ENCODE data around the gene VPS33A.
A peak's percentile ranks its signal among the peaks of the same experiment; 100 is the strongest.

VPS33A gene

DNA sequence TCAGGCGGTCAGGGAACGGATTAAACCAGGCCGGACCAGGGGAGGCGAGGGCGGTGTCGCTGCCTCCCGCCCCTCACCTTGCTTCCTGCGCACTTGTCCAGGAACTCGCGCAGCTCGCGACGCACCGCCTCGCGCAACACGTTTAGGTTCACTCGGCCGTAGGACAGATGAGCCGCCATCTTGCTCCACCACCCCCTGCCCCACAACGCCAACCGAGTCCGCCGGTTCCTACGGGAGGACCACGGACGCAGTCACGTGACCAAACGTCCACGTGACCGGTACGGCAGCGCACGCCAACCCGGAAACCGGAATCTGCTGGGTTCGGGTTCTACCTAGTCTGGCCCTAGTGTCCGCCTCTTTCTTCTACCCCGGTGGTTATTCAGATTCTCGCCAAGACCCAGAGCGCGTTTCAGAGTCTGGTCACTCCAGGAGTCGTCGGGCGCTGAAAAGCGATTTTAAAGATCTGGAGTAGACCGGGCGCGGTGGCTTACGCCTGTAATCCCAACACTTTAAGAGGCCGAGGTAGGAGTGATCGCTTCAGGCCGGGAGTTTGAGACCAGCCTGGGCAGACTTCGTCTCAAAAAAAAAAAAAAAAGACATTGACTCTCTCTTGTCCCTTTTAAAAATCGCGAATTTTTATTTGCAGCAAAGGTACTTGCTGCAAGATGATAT lies at the start of gene VPS33A:
Gene VPS33A, minus strand, starts transcription at position 265 of the 672 bp plus-strand sequence. Its CDS starts 86 bp downstream, at position 179.
- Histone ChIP-seq H3K4me3 (ENCODE audit: low read length) (peak within 1 kb of the TSS; percentile 89), H3K36me3 (replicated peaks; ENCODE audit: low read depth, low read length) (peaks cover 3% of the 10 kb centered on the region), H4K20me1 (ENCODE audit: insufficient read depth, low read length) (no peaks in the 10 kb centered on the region), H3K27me3 (ENCODE audit: low read depth, low read length) (no peaks in the 10 kb centered on the region), H3K27ac (ENCODE audit: low read length) (peak within 1 kb of the TSS; percentile 67), H3K9ac (ENCODE audit: low read length) (peak within 1 kb of the TSS; percentile 79), H3K4me1 (ENCODE audit: low read length) (peaks cover 11% of the 10 kb centered on the region), H2AFZ (ENCODE audit: low read depth, low read length) (peak within 1 kb of the TSS; percentile 87), H3K79me2 (ENCODE audit: low read length) (peaks cover 12% of the 10 kb centered on the region), H3K9me3 (ENCODE audit: insufficient read depth, low read length) (no peaks in the 10 kb centered on the region), H3K4me2 (ENCODE audit: low read length) (peak within 1 kb of the TSS; percentile 92)
- TF ChIP-seq EZH2phosphoT487 (IDR thresholded peaks at IDR 0.05; ENCODE audit: low read depth), result no peak
- TF ChIP-seq, protein P1, sequence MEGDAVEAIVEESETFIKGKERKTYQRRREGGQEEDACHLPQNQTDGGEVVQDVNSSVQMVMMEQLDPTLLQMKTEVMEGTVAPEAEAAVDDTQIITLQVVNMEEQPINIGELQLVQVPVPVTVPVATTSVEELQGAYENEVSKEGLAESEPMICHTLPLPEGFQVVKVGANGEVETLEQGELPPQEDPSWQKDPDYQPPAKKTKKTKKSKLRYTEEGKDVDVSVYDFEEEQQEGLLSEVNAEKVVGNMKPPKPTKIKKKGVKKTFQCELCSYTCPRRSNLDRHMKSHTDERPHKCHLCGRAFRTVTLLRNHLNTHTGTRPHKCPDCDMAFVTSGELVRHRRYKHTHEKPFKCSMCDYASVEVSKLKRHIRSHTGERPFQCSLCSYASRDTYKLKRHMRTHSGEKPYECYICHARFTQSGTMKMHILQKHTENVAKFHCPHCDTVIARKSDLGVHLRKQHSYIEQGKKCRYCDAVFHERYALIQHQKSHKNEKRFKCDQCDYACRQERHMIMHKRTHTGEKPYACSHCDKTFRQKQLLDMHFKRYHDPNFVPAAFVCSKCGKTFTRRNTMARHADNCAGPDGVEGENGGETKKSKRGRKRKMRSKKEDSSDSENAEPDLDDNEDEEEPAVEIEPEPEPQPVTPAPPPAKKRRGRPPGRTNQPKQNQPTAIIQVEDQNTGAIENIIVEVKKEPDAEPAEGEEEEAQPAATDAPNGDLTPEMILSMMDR (IDR thresholded peaks at IDR 0.05; ENCODE audit: low read depth, low read length), result no peak

DNA sequence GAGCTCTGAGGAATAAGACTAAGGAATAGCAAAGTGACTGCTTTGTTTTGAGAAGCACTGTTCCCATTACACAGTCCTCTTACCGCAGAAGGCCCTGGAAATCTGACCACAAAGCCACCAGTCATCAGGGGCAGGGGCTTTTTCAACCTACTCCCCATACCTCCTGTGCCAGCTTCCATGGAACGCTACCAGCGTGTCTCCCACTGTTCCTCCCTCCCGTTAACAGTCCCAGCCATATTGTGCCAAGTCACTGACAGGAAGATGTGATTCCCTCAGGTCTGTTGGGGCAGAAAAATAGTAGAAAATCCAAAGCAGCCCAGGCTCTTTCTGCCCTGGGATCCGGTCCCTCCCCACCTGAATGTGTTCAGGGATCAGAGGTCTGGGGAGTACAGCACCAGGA lies 46.6 kb upstream of the VPS33A start:
- Histone ChIP-seq H3K4me1 (ENCODE audit: low read length) (no peaks in the 10 kb centered on the region), H3K9me3 (ENCODE audit: insufficient read depth, low read length) (no peaks in the 10 kb centered on the region), H3K27ac (ENCODE audit: low read length) (no peak overlapping the region), H2AFZ (ENCODE audit: low read depth, low read length) (no peak overlapping the region), H3K4me3 (ENCODE audit: low read length) (no peak overlapping the region), H3K36me3 (replicated peaks; ENCODE audit: low read depth, low read length) (peaks cover 15% of the 10 kb centered on the region), H3K79me2 (ENCODE audit: low read length) (no peaks in the 10 kb centered on the region), H3K4me2 (ENCODE audit: low read length) (no peak overlapping the region), H3K27me3 (ENCODE audit: low read depth, low read length) (no peaks in the 10 kb centered on the region), H4K20me1 (ENCODE audit: insufficient read depth, low read length) (no peaks in the 10 kb centered on the region), H3K9ac (ENCODE audit: low read length) (no peak overlapping the region)
- TF ChIP-seq, protein P1 (IDR thresholded peaks at IDR 0.05; ENCODE audit: low read depth, low read length), result no peak
- no peak for TF ChIP-seq EZH2phosphoT487 (IDR thresholded peaks at IDR 0.05; ENCODE audit: low read depth)

DNA sequence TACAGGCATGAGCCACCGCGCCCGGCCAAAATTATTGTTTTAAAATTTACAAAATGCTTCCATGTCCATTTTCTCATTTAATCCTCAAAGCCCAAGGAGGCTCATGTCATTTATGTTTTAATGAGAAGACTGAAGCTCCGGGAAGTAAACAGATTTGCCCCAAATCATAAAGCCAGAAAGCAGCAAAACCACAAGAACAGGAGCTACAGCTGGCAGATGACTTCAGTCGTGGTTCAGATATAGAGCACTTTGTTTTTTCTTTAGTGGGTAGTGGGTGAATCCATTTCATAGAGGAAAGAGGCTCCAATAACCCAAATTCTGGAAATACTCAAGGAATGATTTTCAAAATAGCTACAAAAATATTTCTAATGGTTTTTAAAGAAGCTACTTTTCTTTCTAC lies 45.4 kb upstream of the VPS33A start:
- Histone ChIP-seq H3K4me1 (ENCODE audit: low read length) (no peaks in the 10 kb centered on the region), H3K9me3 (ENCODE audit: insufficient read depth, low read length) (no peaks in the 10 kb centered on the region), H3K36me3 (replicated peaks; ENCODE audit: low read depth, low read length) (peaks cover 20% of the 10 kb centered on the region), H3K9ac (ENCODE audit: low read length) (no peak overlapping the region), H3K4me3 (ENCODE audit: low read length) (no peak overlapping the region), H2AFZ (ENCODE audit: low read depth, low read length) (no peak overlapping the region), H3K79me2 (ENCODE audit: low read length) (no peaks in the 10 kb centered on the region), H3K4me2 (ENCODE audit: low read length) (no peak overlapping the region), H3K27me3 (ENCODE audit: low read depth, low read length) (no peaks in the 10 kb centered on the region), H4K20me1 (ENCODE audit: insufficient read depth, low read length) (no peaks in the 10 kb centered on the region), H3K27ac (ENCODE audit: low read length) (no peak overlapping the region)
- TF ChIP-seq EZH2phosphoT487 (IDR thresholded peaks at IDR 0.05; ENCODE audit: low read depth), result no peak
- TF ChIP-seq, protein P1 (IDR thresholded peaks at IDR 0.05; ENCODE audit: low read depth, low read length), result no peak

DNA sequence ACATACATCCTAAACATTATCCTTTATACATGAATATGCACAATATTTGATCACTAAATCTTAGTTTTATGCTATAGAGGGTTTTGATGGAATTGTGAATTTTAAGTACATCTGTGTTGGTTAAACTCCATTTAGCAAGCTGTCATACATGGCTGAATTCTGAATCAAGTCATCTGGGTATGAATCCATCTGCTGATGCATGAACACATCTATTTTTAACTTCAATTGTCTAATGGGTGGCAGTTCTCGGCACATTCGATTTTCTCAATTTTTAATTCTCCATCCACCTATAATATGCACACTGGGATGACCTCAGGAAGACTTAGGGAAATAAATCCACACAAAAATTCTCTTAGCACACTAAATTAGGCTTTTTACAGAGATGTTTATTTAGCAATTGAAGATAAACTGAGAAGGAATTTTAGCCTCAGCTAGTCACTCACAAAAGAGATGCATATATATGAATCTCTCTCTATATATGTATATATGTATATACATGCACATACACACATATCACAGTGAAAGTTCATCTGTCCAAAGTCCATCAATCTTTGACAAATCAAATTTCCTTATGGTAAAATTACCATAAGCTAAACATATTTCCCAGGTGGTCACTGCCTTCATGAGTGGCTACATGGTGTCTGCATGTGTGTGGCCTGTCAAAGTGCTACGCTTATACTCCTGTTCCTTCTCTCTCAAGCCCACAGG lies 44.5 kb upstream of the VPS33A start:
- Histone ChIP-seq H3K36me3 (replicated peaks; ENCODE audit: low read depth, low read length) (peaks cover 20% of the 10 kb centered on the region), H2AFZ (ENCODE audit: low read depth, low read length) (no peak overlapping the region), H3K9me3 (ENCODE audit: insufficient read depth, low read length) (no peaks in the 10 kb centered on the region), H3K9ac (ENCODE audit: low read length) (no peak overlapping the region), H3K27ac (ENCODE audit: low read length) (no peak overlapping the region), H3K79me2 (ENCODE audit: low read length) (no peaks in the 10 kb centered on the region), H3K4me1 (ENCODE audit: low read length) (no peaks in the 10 kb centered on the region), H3K4me2 (ENCODE audit: low read length) (no peak overlapping the region), H3K4me3 (ENCODE audit: low read length) (no peak overlapping the region), H3K27me3 (ENCODE audit: low read depth, low read length) (no peaks in the 10 kb centered on the region), H4K20me1 (ENCODE audit: insufficient read depth, low read length) (no peaks in the 10 kb centered on the region)
- TF ChIP-seq, protein P1 (IDR thresholded peaks at IDR 0.05; ENCODE audit: low read depth, low read length), result no peak
